Stimulated activated naive CD4-positive, alpha-beta T cell treated with Interleukin-2 at 50 U/mL for 16 hours (primary cell): ENCODE measurements around the gene ZC3H4.
"Not testable (repeated sequence)": the region's sequence is repeated elsewhere in the genome, so short reads cannot be mapped to it uniquely, and the experiment has no call there.

ENCODE experiments used
- DNase-seq: peaks from one replicate; lab custom pipeline; 2025; lab: John Stamatoyannopoulos, UW

ZC3H4 gene

DNA sequence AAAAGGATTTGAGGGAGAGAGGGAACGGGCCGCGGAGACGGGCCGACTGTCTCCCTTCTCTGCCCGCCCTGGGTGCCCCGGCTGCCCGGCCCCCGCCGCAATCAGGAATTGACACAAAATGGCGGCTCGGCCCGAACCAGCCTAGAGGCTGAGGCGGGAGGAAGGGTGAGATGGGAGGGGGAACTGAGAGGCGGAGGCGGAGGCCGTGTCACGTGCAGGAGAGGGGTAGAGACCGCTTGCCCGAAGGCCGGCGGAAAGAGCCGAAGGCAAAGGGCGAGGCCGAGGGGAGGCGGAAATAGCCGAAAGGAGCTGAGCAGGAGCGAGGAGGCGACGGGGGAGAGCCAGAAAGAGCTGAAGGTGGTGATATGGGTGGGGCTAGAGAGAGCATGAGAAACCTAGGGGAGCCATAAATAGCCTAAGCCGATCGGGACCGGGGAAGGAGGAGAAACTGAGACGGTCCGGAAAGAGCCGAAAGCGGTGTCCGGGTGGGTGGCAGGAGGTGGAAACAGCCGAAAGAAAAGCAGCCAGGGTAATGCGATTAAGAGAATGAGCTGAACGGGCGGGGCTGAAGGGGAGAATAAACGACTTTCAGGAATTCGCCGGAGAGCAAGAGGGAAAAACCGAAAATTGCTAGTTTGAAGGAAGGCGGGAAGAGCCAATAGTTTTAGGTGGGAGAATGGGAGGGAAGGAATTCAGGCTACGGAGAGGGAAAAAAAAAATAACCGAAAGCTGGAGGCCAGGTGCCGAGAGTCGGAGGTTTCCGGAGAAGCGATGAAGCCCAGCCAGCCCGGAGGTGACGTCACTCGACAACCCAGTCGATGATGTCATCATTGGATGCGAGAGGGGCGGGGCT, at the start of gene ZC3H4:
ZC3H4 (minus strand) TSS at position 780 of the 853 bp plus-strand sequence. CDS start 1,192 bp downstream, outside the sequence.
- peak; percentile 99 for DNase-seq

- DNase-seq = no peak
These were observed 48.4 kb upstream of the ZC3H4 start for GRCh38 chr19:47161876-47162489.

GRCh38 chr19:47158879-47159503, 45.4 kb upstream of the ZC3H4 start:
- DNase-seq = no peak

DNA sequence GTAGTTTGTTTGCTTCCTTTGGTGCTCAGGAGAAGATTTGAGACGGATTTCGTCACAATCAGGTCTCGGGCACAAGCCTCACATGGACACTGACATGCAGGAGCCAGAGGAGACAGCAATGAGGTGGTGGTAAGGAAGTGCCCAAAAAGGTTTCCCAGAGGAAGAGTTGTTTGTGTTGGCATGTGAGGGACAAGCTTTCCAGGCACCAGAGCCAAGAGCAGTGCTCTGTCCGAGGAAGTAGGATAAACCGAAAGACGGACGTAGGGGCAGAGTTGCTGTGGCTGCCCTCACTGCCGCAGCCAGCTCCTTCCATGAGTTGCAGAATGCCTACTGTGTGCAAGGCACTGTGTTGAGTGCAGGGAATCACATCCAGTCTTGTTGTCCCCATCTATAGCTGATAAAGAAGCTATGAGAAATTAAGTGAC, 44.8 kb upstream of the ZC3H4 start:
- no peak for DNase-seq

- peak; percentile 17 for DNase-seq
These were observed 44.1 kb upstream of the ZC3H4 start for GRCh38 chr19:47157431-47158321.

DNA sequence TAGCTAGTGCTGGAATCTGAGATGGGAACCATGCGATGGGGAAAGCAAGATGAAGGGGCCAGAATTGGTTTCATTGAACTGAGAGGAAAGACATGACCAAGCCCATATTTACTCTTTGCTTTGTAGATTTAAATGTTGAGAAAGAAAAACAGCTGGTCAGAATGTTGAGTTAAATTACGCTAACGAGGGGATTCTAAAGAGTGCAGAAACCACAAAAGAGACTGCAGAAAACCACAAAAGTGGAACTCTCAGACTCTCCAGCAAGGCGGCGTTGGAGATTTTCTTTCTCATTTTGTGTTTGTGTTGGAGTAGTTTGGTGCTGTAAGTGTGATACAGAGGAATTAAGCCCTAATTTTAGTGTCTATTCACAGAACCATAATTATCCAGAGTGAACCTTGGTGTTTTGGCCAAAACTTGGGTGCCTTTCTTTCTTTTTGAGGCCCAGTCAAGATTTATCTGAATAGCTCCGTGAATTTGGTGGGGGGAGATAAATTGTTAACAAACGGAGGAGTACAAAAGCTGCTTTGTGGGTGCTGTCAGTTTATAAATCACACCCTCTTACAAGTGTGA, 43.4 kb upstream of the ZC3H4 start:
- no peak for DNase-seq

DNA sequence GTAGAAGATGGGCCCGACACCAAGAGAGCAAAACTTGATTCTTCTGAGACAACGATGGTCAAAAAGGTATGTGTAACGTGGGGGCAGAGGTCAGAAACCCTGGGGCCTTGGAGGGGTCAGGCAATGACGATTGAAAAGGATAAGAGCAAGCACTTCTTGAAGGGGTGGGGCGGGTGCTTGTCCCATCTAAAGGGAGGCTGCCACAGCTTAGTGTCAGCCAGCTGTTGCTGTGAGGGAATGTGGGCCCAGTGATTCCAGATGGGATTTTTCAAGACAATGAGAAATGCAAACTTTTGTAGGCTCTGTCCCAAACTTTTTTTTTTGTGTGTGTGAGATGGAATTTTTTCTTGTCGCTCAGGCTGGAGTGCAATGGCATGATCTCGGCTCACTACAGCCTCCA, 41.6 kb upstream of the ZC3H4 start:
- no peak for DNase-seq

GRCh38 chr19:47153266-47153665, 39.7 kb upstream of the ZC3H4 start:
- DNase-seq = no peak

DNA sequence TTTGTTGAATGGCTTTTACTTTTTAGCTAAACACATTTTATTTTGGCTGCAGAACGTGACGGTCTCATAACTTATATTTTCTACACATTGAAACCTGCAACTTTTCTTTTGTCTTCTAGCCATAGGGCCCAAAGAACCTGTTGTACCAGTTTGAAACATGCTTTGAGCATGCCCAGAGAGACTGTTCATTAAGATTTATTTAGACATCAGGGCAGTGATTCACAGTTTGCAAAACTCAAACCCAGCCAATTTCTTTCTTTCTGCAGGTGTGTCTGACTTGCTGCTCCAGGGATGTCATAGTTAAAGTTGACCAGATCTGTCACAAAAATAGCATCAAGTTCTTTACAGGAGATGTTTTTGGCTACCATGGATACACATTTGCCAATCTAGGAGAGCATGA, 39.1 kb upstream of the ZC3H4 start:
- DNase-seq = no peak

- no peak for DNase-seq
These were observed 38.6 kb upstream of the ZC3H4 start for GRCh38 chr19:47152205-47152604.

GRCh38 chr19:47151627-47152026, 38.1 kb upstream of the ZC3H4 start:
- no peak for DNase-seq

DNA sequence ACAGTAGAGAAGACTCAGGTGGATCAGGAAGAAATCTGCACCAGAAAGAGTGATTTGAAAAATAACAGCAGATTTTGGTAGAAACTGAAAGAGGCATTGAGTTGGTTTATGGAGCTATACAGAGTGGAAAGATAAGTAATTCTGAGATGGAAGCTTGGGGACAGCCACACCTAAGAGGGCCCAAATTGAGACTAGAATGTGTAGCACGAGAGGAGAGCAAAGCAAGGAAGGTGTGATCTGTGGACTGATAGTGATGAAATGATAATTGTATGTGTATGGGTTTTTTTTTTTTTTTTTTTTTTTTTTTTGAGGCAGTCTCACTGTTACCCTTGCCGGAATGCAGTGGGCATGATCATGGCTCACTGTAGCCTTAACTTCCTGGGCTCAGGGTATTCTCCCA, 33.3 kb upstream of the ZC3H4 start:
- DNase-seq = no peak

- no peak for DNase-seq
These were observed 32.3 kb upstream of the ZC3H4 start for GRCh38 chr19:47145639-47146486.

- DNase-seq = no peak
These were observed 31.1 kb upstream of the ZC3H4 start for GRCh38 chr19:47144630-47145029.

DNA sequence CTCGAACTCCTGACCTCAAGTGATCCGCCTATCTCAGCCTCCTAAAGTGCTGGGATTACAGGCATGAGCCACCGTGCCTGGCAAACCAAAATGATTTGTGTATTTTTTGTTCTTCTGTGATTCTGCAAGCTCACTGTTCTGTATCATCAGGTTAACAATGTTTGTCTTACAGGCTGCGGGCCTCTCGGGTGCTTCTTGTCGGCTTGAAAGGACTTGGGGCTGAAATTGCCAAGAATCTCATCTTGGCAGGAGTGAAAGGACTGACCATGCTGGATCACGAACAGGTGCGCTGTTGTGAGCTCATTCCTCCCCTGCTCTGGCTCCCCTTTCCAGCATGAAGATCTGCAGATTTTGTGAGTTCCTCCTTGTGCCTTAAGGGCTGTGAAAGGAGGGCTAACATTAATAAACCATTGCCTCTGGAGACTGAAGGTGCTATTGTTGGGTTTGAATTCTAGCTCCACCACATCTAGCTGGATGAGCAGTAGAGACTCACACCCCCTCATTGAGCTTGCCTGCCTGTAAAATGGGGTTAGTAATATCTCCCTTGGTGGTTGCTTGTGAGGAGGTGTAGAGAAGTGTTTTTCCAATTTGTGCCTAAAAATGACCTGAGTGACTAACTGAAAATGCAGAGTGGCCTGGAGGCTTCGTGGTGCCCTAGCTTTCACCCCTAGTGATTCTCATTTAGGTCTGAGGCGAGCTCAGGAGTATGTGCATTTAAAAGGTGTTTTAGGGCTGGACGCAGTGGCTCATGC, 29.9 kb upstream of the ZC3H4 start:
- no peak for DNase-seq

DNA sequence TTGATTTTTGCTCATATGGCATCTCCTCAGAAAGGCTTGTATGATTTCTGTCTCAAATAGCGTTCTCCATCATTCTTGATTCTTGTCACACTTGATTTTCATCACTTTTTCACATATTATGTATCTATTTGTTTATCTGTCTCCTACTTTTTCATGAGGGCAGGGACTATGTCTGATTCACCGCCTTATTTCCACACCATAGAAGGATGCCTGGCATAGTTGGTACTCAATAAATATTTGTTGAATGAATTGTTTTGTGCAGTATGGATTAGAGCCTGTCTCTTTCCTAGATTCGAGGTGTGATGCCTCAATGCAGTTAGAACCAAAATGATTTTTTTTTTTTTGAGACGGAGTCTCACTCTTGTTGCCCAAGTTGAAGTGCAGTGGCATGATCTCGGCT, 29.2 kb upstream of the ZC3H4 start:
- no peak for DNase-seq

DNA sequence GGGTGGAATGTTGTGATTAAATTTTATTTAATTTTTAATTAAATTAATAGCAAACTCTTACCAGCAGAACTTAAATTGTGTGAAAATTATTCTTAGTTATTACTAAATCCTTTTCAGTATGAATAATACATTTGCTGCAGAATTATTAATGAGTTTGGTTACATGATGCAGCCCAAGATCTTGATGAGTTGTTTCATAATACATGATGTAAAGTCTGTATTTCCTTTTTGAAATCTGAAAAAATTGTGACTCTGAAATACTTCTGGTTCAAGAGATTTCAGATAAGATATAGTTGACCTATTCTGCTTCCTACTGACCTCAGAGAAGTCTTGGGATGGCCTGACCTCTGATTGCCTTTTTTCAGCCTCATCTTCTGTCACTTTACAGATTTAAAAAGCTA, 28.1 kb upstream of the ZC3H4 start:
- DNase-seq = no peak

- not testable (repeated sequence) for DNase-seq
These were observed 27.7 kb upstream of the ZC3H4 start for GRCh38 chr19:47141252-47141651.

- no peak for DNase-seq
These were observed 21.6 kb upstream of the ZC3H4 start for GRCh38 chr19:47135156-47135555.

DNA sequence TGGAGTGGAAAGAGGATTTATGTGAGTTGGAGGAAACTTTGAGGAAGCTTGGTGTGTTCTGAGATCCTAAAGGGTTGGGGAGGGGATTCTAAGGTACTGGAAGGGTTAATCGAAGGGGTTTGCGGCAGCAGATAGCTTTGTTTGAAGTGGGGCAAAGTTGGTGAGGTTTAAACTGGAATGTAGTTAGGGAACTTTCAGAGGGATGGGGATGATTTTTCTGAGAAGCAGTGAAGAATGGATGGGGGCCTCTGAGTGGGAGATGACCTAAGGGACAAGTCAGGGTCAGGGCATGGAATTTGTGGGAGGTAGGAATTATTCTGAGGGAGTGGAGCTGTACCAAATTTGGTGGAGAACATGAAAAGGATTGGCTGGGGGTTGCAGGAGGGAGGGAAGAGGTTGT, 21.0 kb upstream of the ZC3H4 start:
- DNase-seq = no peak
